Fibroblast of skin of right biceps (primary cell): ENCODE measurements around the gene CDHR1.
A peak's percentile ranks its signal among the peaks of the same experiment; 100 is the strongest.

ENCODE experiments used
- DNase-seq: peaks from one replicate; pipeline ENCODE4 v3.0.0-alpha.2; 2013

CDHR1 gene

GRCh38 chr10:84267503-84268126 lies 73.3 kb downstream of the CDHR1 start:
- DNase-seq, result peak; percentile 45

GRCh38 chr10:84269162-84269561 lies 74.8 kb downstream of the CDHR1 start:
- DNase-seq, result no peak
